Measurements from ENCODE around the gene MXD3.

DNA sequence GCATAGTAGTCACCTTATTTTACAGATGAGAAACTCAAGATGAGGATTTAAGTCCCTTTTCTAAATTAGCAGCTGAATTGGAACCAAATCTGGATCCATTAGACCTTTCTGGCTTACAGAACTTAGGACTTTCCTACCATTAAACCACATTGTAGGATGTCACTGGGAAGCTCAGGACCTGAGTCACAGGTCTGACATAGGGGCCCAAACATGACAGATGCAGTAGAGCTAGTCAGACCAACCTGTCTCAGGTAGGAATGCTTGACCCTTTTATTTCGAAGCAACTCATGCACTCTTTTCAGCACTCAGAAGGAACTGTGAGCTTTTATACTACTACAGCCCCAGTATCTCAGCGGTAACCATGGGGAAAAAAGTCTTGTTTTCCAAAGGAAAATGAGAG, 10.7 kb downstream of the MXD3 start:
- no peak for TF ChIP-seq REST (IDR thresholded peaks at IDR 0.05; ENCODE audit: unreplicated experiment)
- TF ChIP-seq EZH2 (IDR thresholded peaks at IDR 0.05; ENCODE audit: low read depth, unreplicated experiment) = no peak
- TF ChIP-seq, protein P1, sequence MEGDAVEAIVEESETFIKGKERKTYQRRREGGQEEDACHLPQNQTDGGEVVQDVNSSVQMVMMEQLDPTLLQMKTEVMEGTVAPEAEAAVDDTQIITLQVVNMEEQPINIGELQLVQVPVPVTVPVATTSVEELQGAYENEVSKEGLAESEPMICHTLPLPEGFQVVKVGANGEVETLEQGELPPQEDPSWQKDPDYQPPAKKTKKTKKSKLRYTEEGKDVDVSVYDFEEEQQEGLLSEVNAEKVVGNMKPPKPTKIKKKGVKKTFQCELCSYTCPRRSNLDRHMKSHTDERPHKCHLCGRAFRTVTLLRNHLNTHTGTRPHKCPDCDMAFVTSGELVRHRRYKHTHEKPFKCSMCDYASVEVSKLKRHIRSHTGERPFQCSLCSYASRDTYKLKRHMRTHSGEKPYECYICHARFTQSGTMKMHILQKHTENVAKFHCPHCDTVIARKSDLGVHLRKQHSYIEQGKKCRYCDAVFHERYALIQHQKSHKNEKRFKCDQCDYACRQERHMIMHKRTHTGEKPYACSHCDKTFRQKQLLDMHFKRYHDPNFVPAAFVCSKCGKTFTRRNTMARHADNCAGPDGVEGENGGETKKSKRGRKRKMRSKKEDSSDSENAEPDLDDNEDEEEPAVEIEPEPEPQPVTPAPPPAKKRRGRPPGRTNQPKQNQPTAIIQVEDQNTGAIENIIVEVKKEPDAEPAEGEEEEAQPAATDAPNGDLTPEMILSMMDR (conservative IDR thresholded peaks at IDR 0.05; ENCODE audit: low read depth in 2 of 2) = no peak

All from GM23338 (cell line).